ENCODE data around the gene GAS1.

The GAS1 gene

GRCh38 chr9:86962692-86963091, 15.4 kb upstream of the GAS1 start:
- no peak for DNase-seq (ENCODE audit: low spot score)

- DNase-seq (ENCODE audit: low spot score) = no peak
Observed at GRCh38 chr9:86960938-86961337, 13.6 kb upstream of the GAS1 start.

- no peak for DNase-seq (ENCODE audit: low spot score)
Observed at GRCh38 chr9:86958203-86958602, 10.9 kb upstream of the GAS1 start.

GRCh38 chr9:86955561-86955960, 8.3 kb upstream of the GAS1 start:
- DNase-seq (ENCODE audit: low spot score) = no peak

- no peak for DNase-seq (ENCODE audit: low spot score)
Observed at GRCh38 chr9:86955042-86955441, 7.7 kb upstream of the GAS1 start.

- DNase-seq (ENCODE audit: low spot score) = no peak
Observed at GRCh38 chr9:86953181-86953580, 5.9 kb upstream of the GAS1 start.

GRCh38 chr9:86948074-86948929, 996 bp upstream of the GAS1 start:
- peak; percentile 70 for DNase-seq (ENCODE audit: low spot score)

GRCh38 chr9:86946201-86947145, 833 bp downstream of the GAS1 start:
- DNase-seq (ENCODE audit: low spot score) = peak; percentile 62

GRCh38 chr9:86945728-86946200, 1.5 kb downstream of the GAS1 start:
- no peak for DNase-seq (ENCODE audit: low spot score)

GRCh38 chr9:86944796-86945727, 2.2 kb downstream of the GAS1 start:
- DNase-seq (ENCODE audit: low spot score) = peak; percentile 2

- DNase-seq (ENCODE audit: low spot score) = no peak
Observed at GRCh38 chr9:86943201-86944113, 3.8 kb downstream of the GAS1 start.

- no peak for DNase-seq (ENCODE audit: low spot score)
Observed at GRCh38 chr9:86942281-86943200, 4.8 kb downstream of the GAS1 start.

- DNase-seq (ENCODE audit: low spot score) = no peak
Observed at GRCh38 chr9:86941197-86941596, 6.1 kb downstream of the GAS1 start.

GRCh38 chr9:86940774-86941173, 6.5 kb downstream of the GAS1 start:
- DNase-seq (ENCODE audit: low spot score) = no peak

- DNase-seq (ENCODE audit: low spot score) = no peak
Observed at GRCh38 chr9:86939891-86940290, 7.4 kb downstream of the GAS1 start.

GRCh38 chr9:86939321-86939720, 8.0 kb downstream of the GAS1 start:
- no peak for DNase-seq (ENCODE audit: low spot score)

GRCh38 chr9:86938780-86939179, 8.5 kb downstream of the GAS1 start:
- DNase-seq (ENCODE audit: low spot score) = no peak

GRCh38 chr9:86926145-86926544, 21.2 kb downstream of the GAS1 start:
- DNase-seq (ENCODE audit: low spot score) = no peak

GRCh38 chr9:86925686-86926085, 21.6 kb downstream of the GAS1 start:
- DNase-seq (ENCODE audit: low spot score) = no peak

GRCh38 chr9:86924206-86924605, 23.1 kb downstream of the GAS1 start:
- no peak for DNase-seq (ENCODE audit: low spot score)

Measured in kidney capillary endothelial cell (primary cell).